H9 (cell line): ENCODE measurements around the gene POLA1. TPM values are rescaled to one million over a fixed set of nuclear protein-coding genes. Genes with fewer than 3 reads are reported as not detected.

Experiments used
- DNase-seq: peaks from one replicate; pipeline ENCODE4 v3.0.0-alpha.2; 2017
- H2AFZ ChIP-seq: one replicate; pipeline ENCODE4 v1.6.1; 2013; ENCODE audit warnings: mild to moderate bottlenecking, low read length, control low read depth, moderate library complexity
- H2AK5ac ChIP-seq: 2 replicates; pipeline ENCODE4 v1.6.1; 2013; ENCODE audit warnings: low read length, control low read depth, mixed read lengths; ENCODE audit not compliant: insufficient read length
- H2BK120ac ChIP-seq: one replicate; pipeline ENCODE4 v1.6.1; 2013; ENCODE audit warnings: low read depth, mild to moderate bottlenecking, low read length, control low read depth, inconsistent platforms; ENCODE audit not compliant: poor library complexity, severe bottlenecking
- H2BK12ac ChIP-seq: 2 replicates; pipeline ENCODE4 v1.6.1; 2013; ENCODE audit warnings: low read length, control low read depth, mixed read lengths, low read depth; ENCODE audit not compliant: insufficient read length
- H2BK15ac ChIP-seq: 2 replicates; pipeline ENCODE4 v1.6.1; 2013; ENCODE audit warnings: low read depth, low read length, control low read depth
- H2BK20ac ChIP-seq: one replicate; pipeline ENCODE4 v1.6.1; 2013; ENCODE audit warnings: low read depth, mild to moderate bottlenecking, low read length, control low read depth, inconsistent platforms; ENCODE audit not compliant: poor library complexity, severe bottlenecking
- H2BK5ac ChIP-seq: 2 replicates; pipeline ENCODE4 v1.6.1; 2013; ENCODE audit warnings: low read length, control low read depth, mixed read lengths; ENCODE audit not compliant: insufficient read length
- H3K14ac ChIP-seq: 2 replicates; pipeline ENCODE4 v1.6.1; 2013; ENCODE audit warnings: low read length, control low read depth; ENCODE audit not compliant: insufficient read depth
- H3K18ac ChIP-seq: 2 replicates; pipeline ENCODE4 v1.6.1; 2013; ENCODE audit warnings: low read depth, mild to moderate bottlenecking, mixed read lengths, low read length, control low read depth; ENCODE audit not compliant: insufficient read length
- H3K23ac ChIP-seq: 2 replicates; pipeline ENCODE4 v1.6.1; 2013; ENCODE audit warnings: low read length, control low read depth, mixed read lengths, low read depth; ENCODE audit not compliant: insufficient read length
- H3K23me2 ChIP-seq: 2 replicates; pipeline ENCODE4 v1.6.1; 2013; ENCODE audit warnings: low read depth, mild to moderate bottlenecking, mixed read lengths, low read length, control low read depth; ENCODE audit not compliant: insufficient read length, poor library complexity, severe bottlenecking
- H3K27ac ChIP-seq: 2 replicates; pipeline ENCODE4 v1.5.1; 2013; ENCODE audit warnings: low read length, control low read depth, mixed read lengths, low read depth; ENCODE audit not compliant: insufficient read length
- H3K27me3 ChIP-seq: 2 replicates; pipeline ENCODE4 v1.6.1; 2013; ENCODE audit warnings: low read length, control low read depth, inconsistent platforms; ENCODE audit not compliant: insufficient read depth
- H3K4ac ChIP-seq: 2 replicates; pipeline ENCODE4 v1.6.1; 2013; ENCODE audit warnings: low read depth, mild to moderate bottlenecking, control low read depth, inconsistent platforms, low read length, moderate library complexity
- H3K4me1 ChIP-seq: 2 replicates; pipeline ENCODE4 v1.6.1; 2013; ENCODE audit warnings: low read length, control low read depth, inconsistent platforms; ENCODE audit not compliant: insufficient read depth
- H3K4me2 ChIP-seq: 2 replicates; pipeline ENCODE4 v1.6.1; 2013; ENCODE audit warnings: low read length, control low read depth, mixed read lengths; ENCODE audit not compliant: insufficient read length, insufficient read depth
- H3K56ac ChIP-seq: 2 replicates; pipeline ENCODE4 v1.6.1; 2013; ENCODE audit warnings: low read depth, mild to moderate bottlenecking, mixed read lengths, low read length, control low read depth; ENCODE audit not compliant: insufficient read length
- H3K79me1 ChIP-seq: 2 replicates; pipeline ENCODE4 v1.6.1; 2013; ENCODE audit warnings: low read depth, mild to moderate bottlenecking, moderate library complexity, low read length, control low read depth, inconsistent platforms; ENCODE audit not compliant: insufficient read depth, poor library complexity, severe bottlenecking
- H3K79me2 ChIP-seq: 2 replicates; pipeline ENCODE4 v1.6.1; 2013; ENCODE audit warnings: low read length, control low read depth, inconsistent platforms; ENCODE audit not compliant: insufficient read depth
- H3K9ac ChIP-seq: 2 replicates; pipeline ENCODE4 v1.6.1; 2013; ENCODE audit warnings: low read length, control low read depth, mixed read lengths; ENCODE audit not compliant: insufficient read length; ENCODE audit errors: extremely low read depth
- H3K9me3 ChIP-seq: one replicate; pipeline ENCODE4 v1.6.1; 2013; ENCODE audit warnings: low read depth, low read length, inconsistent platforms; ENCODE audit not compliant: control insufficient read depth
- H3T11ph ChIP-seq: one replicate; pipeline ENCODE4 v1.6.1; 2013; ENCODE audit warnings: mild to moderate bottlenecking, low read length, control low read depth, inconsistent platforms
- H4K20me1 ChIP-seq: one replicate; pipeline ENCODE4 v1.6.1; 2013; ENCODE audit not compliant: control insufficient read depth, insufficient read length, insufficient read depth
- H4K5ac ChIP-seq: 2 replicates; pipeline ENCODE4 v1.6.1; 2013; ENCODE audit warnings: low read depth, mild to moderate bottlenecking, mixed read lengths, low read length, control low read depth; ENCODE audit not compliant: insufficient read length
- H4K8ac ChIP-seq: replicated peaks from 2 replicates; pipeline ENCODE4 v1.6.1; 2013; ENCODE audit warnings: low read length, control low read depth, mixed read lengths, low read depth; ENCODE audit not compliant: insufficient read length
- H4K91ac ChIP-seq: 2 replicates; pipeline ENCODE4 v1.6.1; 2013; ENCODE audit warnings: low read depth, mild to moderate bottlenecking, moderate library complexity, mixed read lengths, low read length, control low read depth; ENCODE audit not compliant: insufficient read length
- H3K27ac Mint-ChIP-seq, 3 experiments: 2 replicates in 2 of 3; 3 replicates in 1 of 3; pipeline ENCODE4 v1.8.0; 2020 to 2021; ENCODE audit warnings: mixed read lengths in 3 of 3, mild to moderate bottlenecking in 1 of 3, moderate library complexity in 1 of 3
- H3K27me3 Mint-ChIP-seq: 2 replicates; pipeline ENCODE4 v1.8.0; 2021; ENCODE audit warnings: low read depth, mild to moderate bottlenecking, moderate library complexity, mixed read lengths
- H3K36me3 Mint-ChIP-seq, 3 experiments: 2 replicates in 2 of 3; 3 replicates in 1 of 3; pipeline ENCODE4 v1.8.0; 2020 to 2021; ENCODE audit warnings: low read depth in 3 of 3, mixed read lengths in 3 of 3; ENCODE audit not compliant: insufficient read depth in 1 of 3
- H3K4me1 Mint-ChIP-seq, 2 experiments: 2 replicates each; pipeline ENCODE4 v1.8.0; 2020; ENCODE audit warnings: mixed read lengths in 2 of 2
- H3K4me3 Mint-ChIP-seq, 2 experiments: 2 replicates in 1 of 2; 3 replicates in 1 of 2; pipeline ENCODE4 v1.8.0; 2020 to 2021; ENCODE audit warnings: mild to moderate bottlenecking in 2 of 2, mixed read lengths in 2 of 2, moderate library complexity in 1 of 2
- H3K9me3 Mint-ChIP-seq, 2 experiments: 2 replicates in 1 of 2; 3 replicates in 1 of 2; pipeline ENCODE4 v1.8.0; 2020; ENCODE audit warnings: mild to moderate bottlenecking in 2 of 2, mixed read lengths in 2 of 2, moderate library complexity in 1 of 2
- WGBS: extraction: QIAGEN DNeasy Blood & Tissue Kit; methylation state at CpG from one replicate; pipeline ENCODE4 v1.1.7; 2013; ENCODE audit warnings: missing lambda C conversion rate, low lambda C conversion rate, mixed read lengths; ENCODE audit not compliant: insufficient read length; ENCODE audit errors: extremely low coverage; 5-methylcytosine and 5-hydroxymethylcytosine counted together
- total RNA-seq: library from RNA; stranded (reverse); gene quantifications from 2 replicates; pipeline ENCODE4 v1.2.1, GENCODE V29; 2021
- TF ChIP-seq, protein P1 (sequence below): fragments of 200-600 bp; sonication (generic); conservative IDR thresholded peaks from 3 replicates; pipeline ENCODE4 v1.8.0; 2021; ENCODE audit warnings: antibody characterized with exemption, mild to moderate bottlenecking

POLA1 gene
- total RNA-seq, 1 experiment from 2014 or later, result 60.2 TPM

- H3K79me1 ChIP-seq, result no peaks in the 10 kb centered on the region
- no peak overlapping the region for H3K14ac ChIP-seq
- no peak overlapping the region for H3K4me2 ChIP-seq
- H3K4ac ChIP-seq, result no peak overlapping the region
- no peak overlapping the region for H2BK5ac ChIP-seq
- no peak overlapping the region for H2BK120ac ChIP-seq
- H3K4me1 ChIP-seq, result no peaks in the 10 kb centered on the region
- H3K23me2 ChIP-seq, result no peaks in the 10 kb centered on the region
- H3K18ac ChIP-seq, result no peak overlapping the region
- no peak for DNase-seq
- no peak overlapping the region for H2AFZ ChIP-seq
- no peaks in the 10 kb centered on the region for H3K27me3 ChIP-seq
- no peaks in the 10 kb centered on the region for H3K9me3 ChIP-seq
- no CpG with 5 or more reads among the region's 5 CpGs for WGBS
- no peak overlapping the region for H3T11ph ChIP-seq
- Mint-ChIP-seq H3K27ac (peak overlapping the region in 1 of 3 experiments; percentile 7; a peak in 1 of 7 replicates), H3K27me3 (no peaks in the 10 kb centered on the region), H3K4me3 (no peak overlapping the region), H3K36me3 (peaks cover 0 to 4% (median 4%) of the 10 kb centered on the region in 3 experiments; a peak in 1 of 7 replicates), H3K4me1 (peaks cover 4 to 12% of the 10 kb centered on the region in 2 experiments; a peak in 2 of 4 replicates), H3K9me3 (no peaks in the 10 kb centered on the region)
- H3K27ac ChIP-seq, result no peak overlapping the region
- no peak overlapping the region for H4K8ac ChIP-seq
- H2BK20ac ChIP-seq, result no peak overlapping the region
- TF ChIP-seq, protein P1, sequence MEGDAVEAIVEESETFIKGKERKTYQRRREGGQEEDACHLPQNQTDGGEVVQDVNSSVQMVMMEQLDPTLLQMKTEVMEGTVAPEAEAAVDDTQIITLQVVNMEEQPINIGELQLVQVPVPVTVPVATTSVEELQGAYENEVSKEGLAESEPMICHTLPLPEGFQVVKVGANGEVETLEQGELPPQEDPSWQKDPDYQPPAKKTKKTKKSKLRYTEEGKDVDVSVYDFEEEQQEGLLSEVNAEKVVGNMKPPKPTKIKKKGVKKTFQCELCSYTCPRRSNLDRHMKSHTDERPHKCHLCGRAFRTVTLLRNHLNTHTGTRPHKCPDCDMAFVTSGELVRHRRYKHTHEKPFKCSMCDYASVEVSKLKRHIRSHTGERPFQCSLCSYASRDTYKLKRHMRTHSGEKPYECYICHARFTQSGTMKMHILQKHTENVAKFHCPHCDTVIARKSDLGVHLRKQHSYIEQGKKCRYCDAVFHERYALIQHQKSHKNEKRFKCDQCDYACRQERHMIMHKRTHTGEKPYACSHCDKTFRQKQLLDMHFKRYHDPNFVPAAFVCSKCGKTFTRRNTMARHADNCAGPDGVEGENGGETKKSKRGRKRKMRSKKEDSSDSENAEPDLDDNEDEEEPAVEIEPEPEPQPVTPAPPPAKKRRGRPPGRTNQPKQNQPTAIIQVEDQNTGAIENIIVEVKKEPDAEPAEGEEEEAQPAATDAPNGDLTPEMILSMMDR, result no peak
- no peak overlapping the region for H4K91ac ChIP-seq
- H3K9ac ChIP-seq, result no peak overlapping the region
- no peak overlapping the region for H3K23ac ChIP-seq
- H2BK12ac ChIP-seq, result no peak overlapping the region
- H4K5ac ChIP-seq, result no peak overlapping the region
- H3K79me2 ChIP-seq, result no peaks in the 10 kb centered on the region
- no peak overlapping the region for H2AK5ac ChIP-seq
- no peak overlapping the region for H3K56ac ChIP-seq
- H4K20me1 ChIP-seq, result no peaks in the 10 kb centered on the region
- H2BK15ac ChIP-seq, result no peak overlapping the region
Observed at GRCh38 chrX:24982306-24982965, 288.7 kb downstream of the POLA1 start.
